ENCODE measurements around the gene TMEM247. TPM values are rescaled to one million over a fixed set of nuclear protein-coding genes. Genes with fewer than 3 reads are reported as not detected.

The TMEM247 gene
- total RNA-seq: not detected in 3 replicates
- long read RNA-seq: 0 reads

GRCh38 chr2:46479265-46479664 is at the start of gene TMEM247:
Gene TMEM247, plus strand, starts transcription at chr2:46479565.
- H3K36me3 Mint-ChIP-seq (ENCODE audit: low read depth): peaks cover 6% of the 10 kb centered on the region
- no peak within 1 kb of the TSS for H3K27ac Mint-ChIP-seq (ENCODE audit: unreplicated experiment)
- no peak for DNase-seq (ENCODE audit: low spot score)
- TF ChIP-seq CTCF (IDR thresholded peaks at IDR 0.05): no peak
- peaks cover 15% of the 10 kb centered on the region for H3K4me1 Mint-ChIP-seq (ENCODE audit: low read depth)
- H3K9me3 Mint-ChIP-seq (ENCODE audit: low read depth): peaks cover 5% of the 10 kb centered on the region
- H3K4me3 Mint-ChIP-seq (ENCODE audit: unreplicated experiment): no peak within 1 kb of the TSS
- peaks cover 10% of the 10 kb centered on the region for H3K27me3 Mint-ChIP-seq (ENCODE audit: low read depth)

GRCh38 chr2:46430413-46430812 is 49.0 kb upstream of the TMEM247 start:
- no peak for TF ChIP-seq CTCF (IDR thresholded peaks at IDR 0.05)
- H3K27me3 Mint-ChIP-seq (ENCODE audit: low read depth): no peaks in the 10 kb centered on the region
- DNase-seq (ENCODE audit: low spot score): no peak
- H3K4me1 Mint-ChIP-seq (ENCODE audit: low read depth): peaks cover 12% of the 10 kb centered on the region
- no peak overlapping the region for H3K27ac Mint-ChIP-seq (ENCODE audit: unreplicated experiment)
- no peak overlapping the region for H3K4me3 Mint-ChIP-seq (ENCODE audit: unreplicated experiment)
- peaks cover 5% of the 10 kb centered on the region for H3K9me3 Mint-ChIP-seq (ENCODE audit: low read depth)
- H3K36me3 Mint-ChIP-seq (ENCODE audit: low read depth): peaks cover 1% of the 10 kb centered on the region

GRCh38 chr2:46430992-46431391 is 48.4 kb upstream of the TMEM247 start:
- TF ChIP-seq CTCF (IDR thresholded peaks at IDR 0.05): no peak
- no peak for DNase-seq (ENCODE audit: low spot score)
- Mint-ChIP-seq H3K4me3 (ENCODE audit: unreplicated experiment) (no peak overlapping the region), H3K9me3 (ENCODE audit: low read depth) (peaks cover 5% of the 10 kb centered on the region), H3K27ac (ENCODE audit: unreplicated experiment) (no peak overlapping the region), H3K4me1 (ENCODE audit: low read depth) (peaks cover 14% of the 10 kb centered on the region), H3K27me3 (ENCODE audit: low read depth) (no peaks in the 10 kb centered on the region), H3K36me3 (ENCODE audit: low read depth) (peaks cover 1% of the 10 kb centered on the region)

- H3K27ac Mint-ChIP-seq (ENCODE audit: unreplicated experiment): no peak overlapping the region
- peaks cover 17% of the 10 kb centered on the region for H3K4me1 Mint-ChIP-seq (ENCODE audit: low read depth)
- peaks cover 5% of the 10 kb centered on the region for H3K9me3 Mint-ChIP-seq (ENCODE audit: low read depth)
- no peak for DNase-seq (ENCODE audit: low spot score)
- H3K4me3 Mint-ChIP-seq (ENCODE audit: unreplicated experiment): no peak overlapping the region
- H3K27me3 Mint-ChIP-seq (ENCODE audit: low read depth): no peaks in the 10 kb centered on the region
- TF ChIP-seq CTCF (IDR thresholded peaks at IDR 0.05): no peak
- peaks cover 1% of the 10 kb centered on the region for H3K36me3 Mint-ChIP-seq (ENCODE audit: low read depth)
These were observed 47.7 kb upstream of the TMEM247 start for GRCh38 chr2:46431481-46432235.

- Mint-ChIP-seq H3K27ac (ENCODE audit: unreplicated experiment) (peak overlapping the region; percentile 66), H3K36me3 (ENCODE audit: low read depth) (peaks cover 1% of the 10 kb centered on the region), H3K9me3 (ENCODE audit: low read depth) (peaks cover 3% of the 10 kb centered on the region), H3K4me3 (ENCODE audit: unreplicated experiment) (no peak overlapping the region), H3K4me1 (ENCODE audit: low read depth) (peaks cover 17% of the 10 kb centered on the region), H3K27me3 (ENCODE audit: low read depth) (no peaks in the 10 kb centered on the region)
- no peak for DNase-seq (ENCODE audit: low spot score)
- no peak for TF ChIP-seq CTCF (IDR thresholded peaks at IDR 0.05)
These were observed 44.5 kb upstream of the TMEM247 start for GRCh38 chr2:46434851-46435273.

Measured in chondrocyte (in vitro differentiated cells).